Glutamatergic neuron (in vitro differentiated cells): ENCODE results near the gene GPLD1. TPM values are rescaled to one million over a fixed set of nuclear protein-coding genes. Genes with fewer than 3 reads are reported as not detected.

ENCODE experiments used
- DNase-seq: peaks from one replicate; pipeline ENCODE4 v3.0.0; 2022
- H3K27ac Mint-ChIP-seq: one replicate; pipeline ENCODE4 v1.8.0; 2020; ENCODE audit warnings: mild to moderate bottlenecking, mixed read lengths, inconsistent platforms; ENCODE audit not compliant: unreplicated experiment
- H3K27me3 Mint-ChIP-seq: one replicate; pipeline ENCODE4 v1.8.0; 2020; ENCODE audit warnings: mild to moderate bottlenecking, moderate library complexity, mixed read lengths, inconsistent platforms; ENCODE audit not compliant: unreplicated experiment
- H3K36me3 Mint-ChIP-seq: one replicate; pipeline ENCODE4 v1.8.0; 2020; ENCODE audit warnings: mild to moderate bottlenecking, mixed read lengths, inconsistent platforms; ENCODE audit not compliant: unreplicated experiment
- H3K4me1 Mint-ChIP-seq: one replicate; pipeline ENCODE4 v1.8.0; 2020; ENCODE audit warnings: mild to moderate bottlenecking, low read depth, mixed read lengths, inconsistent platforms; ENCODE audit not compliant: unreplicated experiment
- H3K4me3 Mint-ChIP-seq: one replicate; pipeline ENCODE4 v1.8.0; 2020; ENCODE audit warnings: mild to moderate bottlenecking, mixed read lengths, inconsistent platforms; ENCODE audit not compliant: unreplicated experiment
- H3K9me3 Mint-ChIP-seq: one replicate; pipeline ENCODE4 v1.8.0; 2020; ENCODE audit warnings: mild to moderate bottlenecking, moderate library complexity, mixed read lengths, inconsistent platforms; ENCODE audit not compliant: unreplicated experiment
- CTCF ChIP-seq: fragments of 200-600 bp; sonication (generic); IDR thresholded peaks from one replicate; pipeline ENCODE4 v1.5.0; 2021; ENCODE audit not compliant: partially characterized antibody, unreplicated experiment
- total RNA-seq: library from RNA; stranded (reverse); fragmentation: NEBNext Ultra II Directional; extraction: Animal tissue kit (Norgen Biotek cat#: 25700); gene quantifications from one replicate; pipeline ENCODE4 v1.2.1, GENCODE V29; 2021; ENCODE audit not compliant: unreplicated experiment

GPLD1 gene
- total RNA-seq, 1 donor from 2014 or later, result 2.0 TPM

GRCh38 chr6:24500683-24501082 lies 11.3 kb upstream of the GPLD1 start:
- no peaks in the 10 kb centered on the region for H3K4me1 Mint-ChIP-seq
- TF ChIP-seq CTCF, result no peak

GRCh38 chr6:24497254-24497970 lies 8.0 kb upstream of the GPLD1 start:
- Mint-ChIP-seq H3K27ac (no peak overlapping the region), H3K4me3 (no peak overlapping the region), H3K4me1 (peaks cover 3% of the 10 kb centered on the region), H3K27me3 (peaks cover 8% of the 10 kb centered on the region), H3K36me3 (peaks cover 14% of the 10 kb centered on the region), H3K9me3 (peaks cover 10% of the 10 kb centered on the region)
- no peak for DNase-seq
- no peak for TF ChIP-seq CTCF

More at GRCh38 chr6:24500683-24501082, 11.3 kb upstream of the GPLD1 start:
- DNase-seq, result no peak
- Mint-ChIP-seq H3K27me3 (peaks cover 1% of the 10 kb centered on the region), H3K36me3 (peaks cover 14% of the 10 kb centered on the region), H3K9me3 (peaks cover 4% of the 10 kb centered on the region), H3K4me3 (no peak overlapping the region), H3K27ac (no peak overlapping the region)

DNA sequence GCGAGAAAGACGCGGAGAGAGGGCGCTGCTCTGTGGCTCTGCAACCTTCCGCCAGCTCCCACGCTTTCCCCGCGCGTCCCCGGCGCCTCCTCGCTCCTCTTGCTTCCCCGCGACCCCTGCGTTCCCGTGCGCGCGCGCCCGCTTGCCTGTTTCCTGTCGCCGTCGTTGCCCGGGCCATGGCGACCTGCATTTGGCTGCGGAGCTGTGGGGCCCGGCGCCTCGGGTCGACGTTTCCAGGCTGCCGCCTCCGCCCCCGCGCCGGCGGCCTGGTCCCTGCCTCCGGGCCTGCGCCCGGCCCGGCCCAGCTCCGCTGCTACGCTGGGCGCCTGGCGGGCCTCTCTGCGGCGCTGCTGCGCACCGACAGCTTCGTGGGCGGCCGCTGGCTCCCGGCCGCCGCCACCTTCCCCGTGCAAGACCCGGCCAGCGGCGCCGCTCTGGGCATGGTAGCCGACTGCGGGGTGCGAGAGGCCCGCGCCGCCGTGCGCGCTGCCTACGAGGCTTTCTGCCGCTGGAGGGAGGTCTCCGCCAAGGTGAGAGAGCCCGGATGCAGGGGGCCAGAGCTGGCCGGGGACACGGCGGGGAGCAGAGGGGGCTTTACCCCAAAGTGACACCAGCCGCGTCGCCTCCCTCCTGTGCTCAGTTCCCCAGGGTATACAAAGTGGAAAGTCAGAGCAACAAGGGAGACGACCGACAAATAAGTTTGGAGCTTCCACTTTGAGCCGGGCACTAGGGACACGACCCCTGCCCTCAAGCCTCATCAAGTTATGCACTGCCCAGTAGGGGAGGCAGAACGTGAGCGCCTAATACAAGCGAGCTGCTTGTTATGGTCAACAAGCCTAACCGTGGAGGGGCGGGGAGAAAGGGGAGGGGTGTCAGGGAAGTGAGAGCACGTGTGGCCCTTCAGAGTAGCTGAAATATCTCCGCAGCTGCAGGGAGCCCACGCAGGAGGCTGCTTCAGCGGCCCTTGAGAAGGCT lies 5.7 kb upstream of the GPLD1 start, which contains the start of gene ALDH5A1:
Gene ALDH5A1, plus strand, starts transcription at position 149 of the 975 bp plus-strand sequence. Its CDS starts 28 bp downstream, at position 177.
- TF ChIP-seq CTCF, result no peak
- Mint-ChIP-seq H3K36me3 (peaks cover 14% of the 10 kb centered on the region), H3K9me3 (peaks cover 11% of the 10 kb centered on the region), H3K27me3 (peaks cover 8% of the 10 kb centered on the region), H3K4me3 (peak within 1 kb of the TSS; percentile 82), H3K27ac (no peak within 1 kb of the TSS), H3K4me1 (peaks cover 3% of the 10 kb centered on the region)
- peak; percentile 79 for DNase-seq

DNA sequence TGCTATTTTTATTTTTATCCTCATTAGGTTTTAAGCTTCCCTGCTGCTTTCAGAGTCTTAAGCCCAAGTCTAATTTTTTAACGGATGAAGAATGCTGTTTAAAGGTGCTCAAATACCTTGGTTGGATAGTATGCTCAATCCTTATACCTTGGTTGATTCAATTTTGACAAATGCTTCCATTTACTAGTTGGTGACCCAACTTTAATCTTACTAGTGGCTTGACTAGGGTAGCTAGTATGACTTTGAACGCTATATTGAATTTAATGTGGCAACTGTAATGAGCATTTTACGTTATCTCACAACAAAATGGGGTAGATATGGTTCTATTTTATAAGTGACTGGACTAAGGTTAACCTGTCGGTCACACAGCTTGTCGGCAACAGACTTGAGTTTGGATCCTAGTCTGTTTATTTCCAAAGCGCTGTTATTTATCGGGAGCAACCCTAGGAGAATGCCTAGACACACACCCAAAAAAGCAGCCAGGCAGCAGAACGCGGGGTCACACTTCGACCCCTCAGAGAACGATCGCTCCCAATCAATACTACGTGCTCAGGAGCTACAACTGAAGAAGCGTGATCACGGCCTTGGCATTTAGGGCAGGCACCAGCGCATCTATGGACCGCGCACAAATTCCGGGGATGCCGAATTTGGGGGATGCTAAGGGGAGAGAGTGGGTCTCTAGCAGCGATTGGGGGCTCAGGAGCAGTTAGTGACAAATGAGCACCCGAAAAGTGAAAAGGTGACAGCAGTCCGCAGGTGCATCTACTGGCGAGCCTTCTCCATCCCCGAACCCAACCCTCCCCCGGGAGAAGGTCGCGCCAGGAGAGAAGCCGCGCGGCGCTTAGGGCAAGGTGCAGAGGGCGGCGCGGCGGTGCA lies 4.8 kb upstream of the GPLD1 start:
- peaks cover 14% of the 10 kb centered on the region for H3K36me3 Mint-ChIP-seq
- peaks cover 8% of the 10 kb centered on the region for H3K27me3 Mint-ChIP-seq
- no peak overlapping the region for H3K27ac Mint-ChIP-seq
- peak overlapping the region; percentile 82 for H3K4me3 Mint-ChIP-seq
- DNase-seq, result no peak
- peaks cover 11% of the 10 kb centered on the region for H3K9me3 Mint-ChIP-seq
- TF ChIP-seq CTCF, result no peak
- peaks cover 3% of the 10 kb centered on the region for H3K4me1 Mint-ChIP-seq
